IPS-20b (cell line): ENCODE data around the gene GSTT2B.
"Not testable (repeated sequence)": the region's sequence is repeated elsewhere in the genome, so short reads cannot be mapped to it uniquely, and the experiment has no call there.

Experiments
- H3K27ac ChIP-seq: one replicate; pipeline ENCODE4 v1.5.1; 2013; ENCODE audit warnings: low read length
- H3K27me3 ChIP-seq: 2 replicates; pipeline ENCODE4 v1.6.1; 2013; ENCODE audit warnings: mild to moderate bottlenecking, low read length, inconsistent platforms; ENCODE audit not compliant: insufficient read depth
- H3K36me3 ChIP-seq: 2 replicates; pipeline ENCODE4 v1.6.1; 2013; ENCODE audit warnings: low read depth, mild to moderate bottlenecking, inconsistent platforms, low read length, moderate library complexity; ENCODE audit not compliant: insufficient read depth
- H3K4me1 ChIP-seq: 2 replicates; pipeline ENCODE4 v1.6.1; 2013; ENCODE audit warnings: mild to moderate bottlenecking, control low read depth, inconsistent platforms, low read length, moderate library complexity; ENCODE audit not compliant: insufficient read depth
- H3K4me3 ChIP-seq: 2 replicates; pipeline ENCODE4 v1.5.1; 2013; ENCODE audit warnings: mild to moderate bottlenecking, low read length, inconsistent platforms
- H3K9ac ChIP-seq: 2 replicates; pipeline ENCODE4 v1.6.1; 2013; ENCODE audit warnings: low read depth, mild to moderate bottlenecking, inconsistent platforms, low read length, moderate library complexity
- H3K9me3 ChIP-seq: 2 replicates; pipeline ENCODE4 v1.6.1; 2013; ENCODE audit warnings: mild to moderate bottlenecking, low read depth, low read length, inconsistent platforms; ENCODE audit not compliant: insufficient read depth

The GSTT2B gene

DNA sequence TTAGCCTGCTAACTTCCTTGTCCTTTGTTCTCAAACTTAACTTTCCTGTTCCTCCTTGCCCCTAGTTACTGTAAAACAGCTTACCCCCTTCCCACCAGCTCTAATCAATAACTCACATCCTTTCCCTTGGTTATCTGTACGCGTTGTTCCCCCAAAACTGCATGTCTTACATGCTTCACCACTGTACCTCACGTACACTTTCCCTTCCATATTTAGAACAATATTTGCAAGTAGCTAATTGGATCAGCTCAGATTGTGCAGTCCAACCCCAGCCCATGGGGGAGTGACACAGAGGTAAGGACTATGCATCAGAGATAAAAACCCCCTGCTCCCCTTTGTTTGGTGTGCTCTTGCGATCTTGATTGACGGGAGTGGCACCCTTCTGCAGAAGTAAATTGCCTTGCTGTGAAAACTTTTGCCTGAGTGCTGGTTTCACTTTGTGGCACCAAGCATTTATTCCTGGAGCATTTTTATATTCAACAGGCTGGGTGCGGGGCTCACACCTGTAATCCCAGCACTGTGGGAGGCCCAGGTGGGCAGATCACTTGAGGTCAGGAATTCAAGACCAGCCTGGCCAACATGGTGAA lies 35.9 kb downstream of the GSTT2B start:
- H3K9me3 ChIP-seq = peaks cover 12% of the 10 kb centered on the region
- H3K4me1 ChIP-seq = no peaks in the 10 kb centered on the region
- no peak overlapping the region for H3K9ac ChIP-seq
- H3K27ac ChIP-seq = no peak overlapping the region
- no peak overlapping the region for H3K4me3 ChIP-seq
- H3K27me3 ChIP-seq = no peaks in the 10 kb centered on the region
- peaks cover 38% of the 10 kb centered on the region for H3K36me3 ChIP-seq

DNA sequence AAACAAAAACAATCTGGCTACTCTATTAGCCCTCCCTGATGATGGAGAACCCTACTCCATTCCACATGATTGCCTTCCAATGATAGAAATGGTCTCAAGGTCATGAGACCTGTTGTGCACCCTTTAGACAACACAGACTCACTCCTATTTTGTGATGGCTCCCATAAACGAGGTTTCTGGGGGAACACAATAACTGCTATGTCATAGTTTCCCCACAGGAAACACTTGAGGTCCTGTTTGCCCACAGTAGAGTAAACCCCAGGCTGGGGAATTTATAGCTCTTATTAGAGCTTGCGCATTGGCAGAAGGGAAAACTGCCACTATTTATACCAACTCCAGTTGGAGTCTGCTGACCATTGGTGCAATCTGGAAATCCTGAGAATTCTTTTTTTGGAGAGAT lies 38.1 kb downstream of the GSTT2B start:
- H3K4me1 ChIP-seq = no peaks in the 10 kb centered on the region
- no peak overlapping the region for H3K27ac ChIP-seq
- no peak overlapping the region for H3K4me3 ChIP-seq
- H3K9me3 ChIP-seq = peaks cover 12% of the 10 kb centered on the region
- no peaks in the 10 kb centered on the region for H3K27me3 ChIP-seq
- peaks cover 31% of the 10 kb centered on the region for H3K36me3 ChIP-seq
- no peak overlapping the region for H3K9ac ChIP-seq

DNA sequence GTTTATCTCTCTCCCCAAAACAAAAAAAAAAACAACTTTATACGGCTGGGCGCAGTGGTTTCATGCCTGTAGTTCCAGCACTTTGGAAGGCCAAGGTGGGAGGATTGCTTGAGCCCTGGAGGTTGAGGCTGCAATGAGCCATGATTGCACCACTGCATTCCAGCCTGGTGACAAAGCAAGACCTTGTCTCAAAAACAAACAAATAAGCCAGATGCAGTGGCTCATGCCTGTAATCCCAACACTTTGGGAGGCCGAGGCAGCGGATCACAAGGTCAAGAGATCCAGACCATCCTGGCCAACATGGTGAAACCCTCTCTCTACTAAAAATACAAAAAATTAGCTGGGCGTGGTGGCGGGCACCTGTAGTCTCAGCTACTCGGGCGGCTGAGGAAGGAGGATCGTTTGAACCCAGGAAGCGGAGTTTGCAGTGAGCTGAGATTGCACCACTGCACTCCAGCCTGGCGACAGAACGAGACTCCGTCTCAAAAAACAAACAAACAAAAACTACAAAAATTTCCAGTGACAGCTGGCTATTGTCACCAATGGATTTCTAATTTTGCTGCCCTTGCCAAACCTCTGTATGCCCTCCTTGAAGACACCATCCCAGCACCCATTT lies 39.3 kb downstream of the GSTT2B start:
- H3K27me3 ChIP-seq, H3K4me3 ChIP-seq, H3K9ac ChIP-seq, H3K4me1 ChIP-seq, H3K27ac ChIP-seq: not testable (repeated sequence)
- peaks cover 12% of the 10 kb centered on the region for H3K9me3 ChIP-seq
- H3K36me3 ChIP-seq = peaks cover 31% of the 10 kb centered on the region

DNA sequence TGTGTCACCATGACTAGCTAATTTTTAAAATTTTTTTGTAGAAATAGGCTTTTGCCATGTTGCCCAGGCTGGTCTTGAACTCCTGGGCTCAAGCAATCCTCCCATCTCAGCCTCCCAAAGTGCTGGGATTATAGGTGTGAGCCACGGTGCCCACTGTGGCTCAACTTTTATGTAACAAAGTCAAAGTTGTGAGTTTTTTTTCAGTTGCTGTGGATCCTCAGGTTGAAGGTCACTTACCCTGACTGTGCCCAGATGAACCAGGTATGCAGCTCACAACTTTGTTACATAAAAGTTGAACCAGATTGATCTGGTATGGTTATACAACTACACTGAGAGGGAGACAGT lies 40.8 kb downstream of the GSTT2B start:
- not testable (repeated sequence) for H3K9ac ChIP-seq

DNA sequence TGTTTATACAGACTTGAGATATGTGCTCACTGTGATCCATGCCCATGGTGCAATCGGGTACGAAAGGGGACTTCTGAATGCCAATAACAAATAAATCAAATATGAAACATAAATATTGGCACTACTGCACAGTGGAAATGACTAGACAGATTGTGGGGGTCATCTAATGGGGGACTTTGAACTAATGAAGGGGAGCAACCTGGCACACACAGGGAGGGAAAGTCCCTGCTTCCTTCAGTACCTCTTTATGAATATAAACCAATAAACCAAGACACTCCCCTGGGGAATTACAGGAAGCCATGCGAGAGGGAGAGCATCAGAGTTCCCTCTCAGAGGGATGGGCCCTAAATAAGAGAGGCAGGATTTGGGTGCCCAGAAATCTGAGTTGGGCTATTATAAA lies 45.7 kb downstream of the GSTT2B start:
- Histone ChIP-seq H3K4me1 (peaks cover 5% of the 10 kb centered on the region; the same call in 1 of the 2 replicates), H3K36me3 (peaks cover 3% of the 10 kb centered on the region; the same call in 1 of the 2 replicates), H3K4me3 (no peak overlapping the region), H3K9me3 (no peaks in the 10 kb centered on the region), H3K9ac (no peak overlapping the region), H3K27me3 (no peaks in the 10 kb centered on the region), H3K27ac (no peak overlapping the region)

More for the DNA sequence above, 40.8 kb downstream of the GSTT2B start:
- H3K4me1 ChIP-seq, H3K9me3 ChIP-seq, H3K27me3 ChIP-seq, H3K4me3 ChIP-seq, H3K27ac ChIP-seq: not testable (repeated sequence)
- H3K36me3 ChIP-seq = peaks cover 23% of the 10 kb centered on the region

DNA sequence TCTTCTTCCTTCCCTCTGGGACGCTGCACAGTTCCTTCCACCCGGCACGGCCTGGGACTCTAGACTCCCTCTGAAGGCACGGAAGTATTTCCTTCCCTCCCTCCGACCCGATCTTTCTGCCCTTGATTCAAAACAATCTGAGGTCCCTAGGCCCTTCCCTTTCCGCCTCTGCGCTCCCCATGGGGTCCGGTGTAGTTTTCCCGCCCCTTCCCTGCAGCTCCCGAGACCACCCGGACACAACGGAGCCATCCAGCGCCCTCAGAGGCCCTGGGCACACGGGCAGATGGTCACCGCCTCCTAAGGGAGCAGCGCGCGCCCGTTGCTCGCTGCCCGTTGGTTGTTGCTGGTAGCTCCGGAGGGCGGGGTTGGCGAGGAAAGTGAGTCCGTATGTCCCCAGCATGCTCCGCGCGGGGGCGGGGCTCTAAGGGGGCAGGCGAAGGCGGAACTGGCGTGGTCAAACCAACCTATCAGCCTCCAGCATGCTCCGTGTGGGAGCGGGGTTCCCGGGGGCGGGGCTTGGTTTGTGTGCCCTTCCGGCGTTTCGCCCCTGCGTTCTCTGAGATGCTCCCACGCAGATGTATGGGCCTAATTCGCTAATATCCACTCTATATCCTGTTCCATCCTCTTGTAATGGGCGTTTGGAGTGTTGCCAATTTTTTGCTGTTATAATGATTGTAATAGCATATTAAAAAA lies 47.2 kb downstream of the GSTT2B start:
- Histone ChIP-seq H3K4me3 (peak overlapping the region; percentile 76), H3K9ac (peak overlapping the region; percentile 85), H3K27ac (peak overlapping the region; percentile 33), H3K27me3 (no peaks in the 10 kb centered on the region), H3K4me1 (peaks cover 12% of the 10 kb centered on the region; the same call in 1 of the 2 replicates), H3K36me3 (no peaks in the 10 kb centered on the region), H3K9me3 (no peaks in the 10 kb centered on the region)

DNA sequence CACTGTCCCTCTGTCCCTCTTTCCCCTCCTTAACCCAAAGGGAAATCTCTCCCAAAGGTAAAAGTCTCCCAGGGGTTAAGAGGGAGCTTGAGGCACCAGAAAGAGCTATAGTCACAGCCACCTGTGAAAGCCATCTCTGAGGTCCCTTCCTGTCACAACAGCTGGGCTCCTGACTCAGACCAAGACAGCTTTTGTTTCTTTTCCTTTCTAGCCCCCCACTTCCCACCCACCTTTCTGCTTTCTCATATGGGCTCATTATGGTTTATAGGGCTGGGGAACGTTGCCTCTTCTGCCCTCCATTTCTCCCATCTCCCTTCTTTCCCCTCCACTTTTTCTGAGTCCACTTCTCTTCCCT lies 47.7 kb downstream of the GSTT2B start:
- no peaks in the 10 kb centered on the region for H3K9me3 ChIP-seq
- H3K27me3 ChIP-seq = no peaks in the 10 kb centered on the region
- peak overlapping the region; percentile 76 for H3K4me3 ChIP-seq
- peaks cover 16% of the 10 kb centered on the region; the same call in 1 of the 2 replicates for H3K4me1 ChIP-seq
- no peaks in the 10 kb centered on the region for H3K36me3 ChIP-seq
- peak overlapping the region; percentile 85 for H3K9ac ChIP-seq
- peak overlapping the region; percentile 33 for H3K27ac ChIP-seq

DNA sequence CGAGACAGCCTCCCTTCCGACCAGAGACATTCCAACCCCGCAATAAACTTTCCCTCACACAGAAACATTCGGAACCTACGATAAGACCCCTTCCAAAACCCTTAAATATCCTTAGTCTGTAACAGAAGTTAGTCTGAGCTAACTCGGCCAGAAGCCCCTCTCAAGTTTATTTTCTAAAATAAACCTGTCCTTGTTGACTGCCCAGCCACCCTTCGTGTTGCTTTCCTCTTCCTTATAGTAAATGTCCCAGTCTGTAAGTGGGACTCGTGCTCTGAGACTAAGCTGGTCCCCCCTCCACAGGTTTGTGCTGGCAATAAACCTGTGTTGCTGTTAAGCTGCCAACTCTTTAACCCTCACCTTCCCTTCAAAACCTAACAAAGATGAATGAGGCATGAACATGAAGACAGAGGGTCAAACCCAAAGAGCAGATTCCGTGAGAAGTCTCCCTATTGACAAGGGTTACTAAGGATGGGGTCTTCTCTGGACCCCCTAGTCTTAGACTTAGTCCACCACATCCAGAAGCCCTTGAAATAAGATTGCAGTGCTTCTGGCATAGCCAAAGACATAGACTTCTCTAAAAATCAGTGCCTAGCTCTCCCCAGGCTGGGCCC lies 48.6 kb downstream of the GSTT2B start:
- H3K27ac ChIP-seq = no peak overlapping the region
- peak overlapping the region; percentile 76; the same call in 1 of the 2 replicates for H3K4me3 ChIP-seq
- peaks cover 16% of the 10 kb centered on the region; the same call in 1 of the 2 replicates for H3K4me1 ChIP-seq
- H3K9me3 ChIP-seq = no peaks in the 10 kb centered on the region
- H3K36me3 ChIP-seq = no peaks in the 10 kb centered on the region
- H3K27me3 ChIP-seq = no peaks in the 10 kb centered on the region
- H3K9ac ChIP-seq = peak overlapping the region; percentile 85; the same call in 1 of the 2 replicates

DNA sequence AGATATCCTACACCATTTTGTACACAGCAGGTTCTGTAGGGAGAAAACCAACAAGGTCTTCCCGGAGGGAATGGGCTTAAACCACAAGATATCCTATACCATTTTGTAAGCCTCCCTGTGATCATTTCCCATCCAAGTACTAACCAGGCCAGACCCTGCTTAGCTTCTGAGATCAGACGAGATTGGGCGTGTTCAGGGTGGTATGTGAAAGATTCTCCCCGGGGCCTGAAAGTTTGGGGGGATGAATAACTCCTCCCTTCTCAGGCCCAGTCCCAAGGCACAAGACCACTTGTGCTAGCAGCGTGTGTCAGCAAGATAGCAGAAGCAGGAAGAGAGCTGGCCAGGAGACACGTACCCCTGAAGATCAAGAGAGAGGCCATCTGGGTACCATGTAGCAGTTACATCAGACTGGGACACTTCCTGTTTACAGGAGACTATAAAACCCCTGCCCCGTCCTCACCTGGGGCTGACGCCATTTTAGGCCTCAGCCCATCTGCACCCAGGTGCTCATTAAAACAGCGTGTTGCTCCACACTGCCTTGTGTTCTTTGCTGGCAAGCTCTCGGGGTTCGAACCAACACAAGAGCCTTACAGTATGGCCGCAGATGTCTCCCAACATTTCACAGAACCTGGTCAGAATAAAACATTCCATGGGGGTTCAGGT lies 49.5 kb downstream of the GSTT2B start:
- H3K27me3 ChIP-seq = no peaks in the 10 kb centered on the region
- H3K9me3 ChIP-seq = no peaks in the 10 kb centered on the region
- no peak overlapping the region for H3K9ac ChIP-seq
- peaks cover 16% of the 10 kb centered on the region; the same call in 1 of the 2 replicates for H3K4me1 ChIP-seq
- no peak overlapping the region for H3K4me3 ChIP-seq
- H3K27ac ChIP-seq = no peak overlapping the region
- no peaks in the 10 kb centered on the region for H3K36me3 ChIP-seq

DNA sequence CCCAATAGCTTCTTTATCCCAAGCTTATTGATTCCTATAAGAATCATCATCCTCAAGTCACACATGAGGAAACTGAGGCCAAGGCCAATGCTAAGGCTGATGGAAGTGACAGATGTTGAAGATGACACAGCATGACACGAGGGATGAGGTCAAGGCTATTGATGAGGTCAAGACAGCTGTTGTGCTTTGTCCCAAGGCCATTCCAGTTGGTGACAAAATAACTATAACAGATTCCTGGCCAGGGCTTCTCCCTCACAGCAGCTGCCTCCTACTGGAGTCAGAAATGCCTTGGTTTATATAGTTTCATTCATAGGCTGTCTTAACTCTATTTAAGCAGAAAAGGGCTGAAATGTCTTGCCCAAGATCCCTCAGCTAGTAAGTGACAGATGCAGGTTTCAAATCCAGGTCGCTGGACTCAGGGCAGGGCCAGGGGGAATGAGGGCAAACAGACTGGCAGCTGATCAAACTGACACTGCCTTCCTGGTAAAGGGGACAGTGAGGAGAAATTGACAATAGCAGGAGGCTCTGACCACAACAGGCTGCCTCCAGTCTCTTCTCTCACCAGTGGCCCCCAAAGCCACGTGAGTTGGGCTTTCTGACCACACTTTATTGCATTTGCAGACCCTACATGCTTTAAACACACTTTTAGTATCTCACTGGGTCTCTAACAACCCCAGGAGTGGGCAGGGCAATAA lies 50.4 kb downstream of the GSTT2B start:
- Histone ChIP-seq H3K9ac (no peak overlapping the region), H3K4me1 (peaks cover 16% of the 10 kb centered on the region; the same call in 1 of the 2 replicates), H3K27me3 (peaks cover 6% of the 10 kb centered on the region; the same call in 1 of the 2 replicates)

DNA sequence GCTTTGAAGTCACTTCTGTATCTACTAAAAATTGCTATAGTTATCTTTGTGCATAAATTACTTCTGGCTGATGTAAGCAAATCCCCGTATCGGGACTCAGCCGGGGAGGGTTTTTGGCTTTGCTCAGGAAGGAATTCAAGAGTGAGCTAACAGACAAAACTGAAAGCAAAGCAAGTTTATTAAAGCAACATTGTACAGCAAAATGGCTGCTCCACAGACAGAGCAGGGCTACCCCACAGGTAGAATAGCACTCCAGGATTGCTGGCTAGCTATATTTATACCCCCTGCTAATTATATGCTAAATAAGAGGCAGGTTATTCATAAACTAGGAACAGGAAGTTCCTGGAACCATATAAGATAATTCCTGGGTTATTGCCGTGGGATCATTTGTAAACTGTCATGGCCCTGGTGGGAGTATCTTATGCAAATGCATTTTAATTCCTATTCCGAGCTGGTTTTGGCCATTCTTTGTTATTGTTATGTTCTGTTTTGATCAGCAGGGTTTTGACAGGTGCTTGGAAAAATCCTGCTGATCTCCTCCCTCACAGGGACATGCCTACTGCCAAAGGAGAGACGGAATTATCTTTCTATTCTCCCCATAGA lies 51.6 kb downstream of the GSTT2B start:
- H3K9me3 ChIP-seq = no peaks in the 10 kb centered on the region
- no peak overlapping the region for H3K9ac ChIP-seq
- peaks cover 17% of the 10 kb centered on the region; the same call in 1 of the 2 replicates for H3K27me3 ChIP-seq

More for the DNA sequence above, 50.4 kb downstream of the GSTT2B start:
- H3K4me3 ChIP-seq = no peak overlapping the region
- H3K27ac ChIP-seq = no peak overlapping the region
- no peaks in the 10 kb centered on the region for H3K9me3 ChIP-seq
- H3K36me3 ChIP-seq = no peaks in the 10 kb centered on the region

More for the DNA sequence above, 51.6 kb downstream of the GSTT2B start:
- H3K4me1 ChIP-seq = peaks cover 16% of the 10 kb centered on the region; the same call in 1 of the 2 replicates
- no peaks in the 10 kb centered on the region for H3K36me3 ChIP-seq
- H3K4me3 ChIP-seq = no peak overlapping the region
- H3K27ac ChIP-seq = no peak overlapping the region
